RPMI7951 (cell line): ENCODE measurements around the gene ADAM10. TPM values are rescaled to one million over a fixed set of nuclear protein-coding genes. Genes with fewer than 3 reads are reported as not detected.
"Not testable (repeated sequence)": the region's sequence is repeated elsewhere in the genome, so short reads cannot be mapped to it uniquely, and the experiment has no call there.

Experiments
- DNase-seq: peaks from one replicate; pipeline ENCODE4 v3.0.0-alpha.2; 2012; ENCODE audit warnings: low read depth
- total RNA-seq: library from RNA; depleted of rRNA; stranded (reverse); fragments of >200 nt; shearing (Covaris generic); gene quantifications from 2 replicates; pipeline ENCODE4 v1.2.3, GENCODE V29; 2014

Gene ADAM10
- total RNA-seq, 1 experiment from 2014 or later = 111 TPM

- DNase-seq = peak; percentile 45
These were observed 141.3 kb downstream of the ADAM10 start for GRCh38 chr15:58608129-58608590.

GRCh38 chr15:58606577-58607080 is 142.9 kb downstream of the ADAM10 start:
- DNase-seq = no peak

- no peak for DNase-seq
These were observed 143.5 kb downstream of the ADAM10 start for GRCh38 chr15:58605931-58606530.

- no peak for DNase-seq
These were observed 145.0 kb downstream of the ADAM10 start for GRCh38 chr15:58604455-58604923.

- DNase-seq = not testable (repeated sequence)
These were observed 145.6 kb downstream of the ADAM10 start for GRCh38 chr15:58603927-58604326.

- no peak for DNase-seq
These were observed 146.7 kb downstream of the ADAM10 start for GRCh38 chr15:58602823-58603222.

GRCh38 chr15:58598829-58599210 is 150.7 kb downstream of the ADAM10 start:
- no peak for DNase-seq

- no peak for DNase-seq
These were observed 151.3 kb downstream of the ADAM10 start for GRCh38 chr15:58597943-58598828.

- DNase-seq = no peak
These were observed 153.8 kb downstream of the ADAM10 start for GRCh38 chr15:58595516-58596263.

GRCh38 chr15:58594898-58595297 is 154.6 kb downstream of the ADAM10 start:
- no peak for DNase-seq

GRCh38 chr15:58593870-58594269 is 155.6 kb downstream of the ADAM10 start:
- no peak for DNase-seq

- DNase-seq = no peak
These were observed 158.6 kb downstream of the ADAM10 start for GRCh38 chr15:58590926-58591325.

GRCh38 chr15:58590236-58590635 is 159.3 kb downstream of the ADAM10 start:
- no peak for DNase-seq

- DNase-seq = no peak
These were observed 160.5 kb downstream of the ADAM10 start for GRCh38 chr15:58589047-58589446.

- no peak for DNase-seq
These were observed 161.4 kb downstream of the ADAM10 start for GRCh38 chr15:58588096-58588495.

- DNase-seq = no peak
These were observed 162.0 kb downstream of the ADAM10 start for GRCh38 chr15:58587486-58587885.

GRCh38 chr15:58585693-58586443 is 163.6 kb downstream of the ADAM10 start:
- no peak for DNase-seq

- no peak for DNase-seq
These were observed 164.6 kb downstream of the ADAM10 start for GRCh38 chr15:58584789-58585461.

GRCh38 chr15:58583171-58583908 is 166.2 kb downstream of the ADAM10 start:
- no peak for DNase-seq

GRCh38 chr15:58582160-58582559 is 167.3 kb downstream of the ADAM10 start:
- DNase-seq = no peak
